ENCODE data around the gene ESRRG. TPM values are rescaled to one million over a fixed set of nuclear protein-coding genes. Genes with fewer than 3 reads are reported as not detected.
"Not testable (repeated sequence)": the region's sequence is repeated elsewhere in the genome, so short reads cannot be mapped to it uniquely, and the experiment has no call there.

Gene ESRRG
- total RNA-seq, 1 donor from 2014 or later: 0.23 TPM

- no peak for DNase-seq (ENCODE audit: extremely low read depth, low read depth, low spot score)
Observed at GRCh38 chr1:216705676-216706075, 17.6 kb downstream of the ESRRG start.

- not testable (repeated sequence) for DNase-seq (ENCODE audit: extremely low read depth, low read depth, low spot score)
Observed at GRCh38 chr1:216704065-216704464, 19.2 kb downstream of the ESRRG start.

DNA sequence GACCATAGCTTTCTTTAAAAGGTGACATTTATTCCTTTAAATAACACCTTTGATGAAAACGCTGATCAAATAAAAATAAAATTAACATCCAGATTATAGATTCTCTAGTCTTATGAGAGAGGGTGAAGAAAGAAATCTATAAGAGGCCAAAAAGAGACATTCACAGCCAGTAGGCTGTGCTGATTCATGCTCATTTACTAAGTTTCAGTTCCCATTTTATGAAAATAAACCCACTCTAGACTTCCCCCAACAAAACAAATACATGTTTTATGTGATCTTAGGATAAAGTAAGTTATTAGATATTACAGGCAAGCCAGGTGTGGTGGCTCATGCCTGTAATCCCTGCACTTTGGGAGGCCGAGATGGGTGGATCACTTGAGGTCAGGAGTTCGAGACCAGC, 21.1 kb downstream of the ESRRG start:
- DNase-seq (ENCODE audit: extremely low read depth, low read depth, low spot score): no peak

DNA sequence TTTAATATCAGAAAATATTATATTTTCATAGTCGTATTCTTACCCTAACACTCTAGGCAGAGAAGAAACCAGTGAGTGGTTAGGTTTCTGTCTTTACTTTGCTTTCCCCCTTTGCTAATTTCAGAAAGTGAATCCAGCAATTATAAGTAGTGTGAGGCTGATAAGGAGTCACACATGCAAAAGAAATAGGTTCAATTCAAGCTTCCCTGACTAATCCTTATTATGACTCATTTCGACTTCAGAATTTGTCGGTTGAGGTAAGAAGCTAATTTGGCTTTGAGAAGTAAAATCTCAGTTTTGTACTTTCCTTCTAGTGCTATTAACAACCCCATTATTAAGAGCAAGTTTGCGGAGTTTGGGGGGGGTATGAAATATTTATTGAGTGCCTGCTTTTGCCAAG, 22.4 kb downstream of the ESRRG start:
- no peak for DNase-seq (ENCODE audit: extremely low read depth, low read depth, low spot score)

- no peak for DNase-seq (ENCODE audit: extremely low read depth, low read depth, low spot score)
Observed at GRCh38 chr1:216691710-216692109, 31.5 kb downstream of the ESRRG start.

- no peak for DNase-seq (ENCODE audit: extremely low read depth, low read depth, low spot score)
Observed at GRCh38 chr1:216690603-216691002, 32.6 kb downstream of the ESRRG start.

- DNase-seq (ENCODE audit: extremely low read depth, low read depth, low spot score): no peak
Observed at GRCh38 chr1:216688127-216688657, 35.0 kb downstream of the ESRRG start.

DNA sequence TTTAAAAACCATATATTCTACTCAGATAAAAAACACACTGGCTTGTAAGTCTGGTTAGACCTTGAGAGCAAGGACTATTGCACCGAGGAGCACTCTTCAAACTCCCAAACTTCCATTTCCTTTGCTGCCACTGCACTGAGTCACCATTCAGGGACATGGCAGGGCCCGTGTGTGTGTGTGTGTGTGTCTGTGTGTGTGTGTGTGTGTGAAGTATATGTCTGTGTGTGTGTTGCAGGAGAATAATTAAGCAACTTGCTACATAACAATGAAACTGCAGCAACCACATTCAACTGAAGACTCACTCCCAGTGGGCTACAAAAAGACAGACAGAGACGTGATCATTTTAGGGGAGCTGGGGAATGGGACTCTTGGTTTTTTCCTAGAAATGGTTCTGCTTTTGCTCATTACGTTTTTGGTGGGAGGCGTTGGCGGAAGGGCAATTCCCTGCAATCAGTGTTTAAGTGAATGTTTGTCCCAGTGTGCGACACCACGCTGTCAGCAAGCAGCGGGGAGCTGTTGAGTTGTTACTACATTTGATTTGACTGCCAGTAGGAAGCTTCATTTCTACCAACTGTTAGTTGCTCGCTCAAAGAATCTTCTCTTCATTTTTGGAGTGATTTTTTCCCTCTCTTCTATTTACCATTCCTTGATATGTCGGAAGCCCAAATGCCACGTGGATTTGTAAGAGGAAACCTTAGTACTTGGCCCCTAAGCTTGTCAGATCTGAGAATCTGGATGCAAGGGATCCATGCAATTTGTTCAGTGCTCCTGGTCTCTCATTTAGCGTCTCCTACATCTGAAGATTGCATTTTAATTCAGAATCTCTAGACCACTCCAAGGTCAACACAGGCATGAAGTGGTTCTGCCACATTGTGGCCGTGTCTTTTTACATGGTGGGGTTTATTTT, 36.1 kb downstream of the ESRRG start:
- DNase-seq (ENCODE audit: extremely low read depth, low read depth, low spot score): no peak

DNA sequence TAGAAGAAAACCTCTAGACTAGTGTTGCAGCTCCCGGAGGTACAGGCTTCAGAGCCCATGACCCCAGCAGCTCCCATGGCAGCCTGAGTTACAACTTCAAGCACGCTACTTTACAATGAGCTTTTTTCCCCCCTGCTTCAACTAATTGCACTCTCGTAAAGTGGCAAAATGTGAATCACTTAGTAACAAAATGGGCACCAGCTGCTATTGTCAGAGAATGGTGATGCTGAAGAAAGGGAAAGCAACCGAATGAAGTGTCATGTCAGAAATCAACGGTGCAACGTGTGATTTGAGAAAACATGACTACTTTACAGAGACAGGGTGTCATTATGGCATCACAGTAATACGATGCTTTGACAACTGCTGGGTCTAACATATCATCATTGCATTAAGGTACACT, 40.5 kb downstream of the ESRRG start:
- DNase-seq (ENCODE audit: extremely low read depth, low read depth, low spot score): no peak

- no peak for DNase-seq (ENCODE audit: extremely low read depth, low read depth, low spot score)
Observed at GRCh38 chr1:216679108-216679507, 44.1 kb downstream of the ESRRG start.

DNA sequence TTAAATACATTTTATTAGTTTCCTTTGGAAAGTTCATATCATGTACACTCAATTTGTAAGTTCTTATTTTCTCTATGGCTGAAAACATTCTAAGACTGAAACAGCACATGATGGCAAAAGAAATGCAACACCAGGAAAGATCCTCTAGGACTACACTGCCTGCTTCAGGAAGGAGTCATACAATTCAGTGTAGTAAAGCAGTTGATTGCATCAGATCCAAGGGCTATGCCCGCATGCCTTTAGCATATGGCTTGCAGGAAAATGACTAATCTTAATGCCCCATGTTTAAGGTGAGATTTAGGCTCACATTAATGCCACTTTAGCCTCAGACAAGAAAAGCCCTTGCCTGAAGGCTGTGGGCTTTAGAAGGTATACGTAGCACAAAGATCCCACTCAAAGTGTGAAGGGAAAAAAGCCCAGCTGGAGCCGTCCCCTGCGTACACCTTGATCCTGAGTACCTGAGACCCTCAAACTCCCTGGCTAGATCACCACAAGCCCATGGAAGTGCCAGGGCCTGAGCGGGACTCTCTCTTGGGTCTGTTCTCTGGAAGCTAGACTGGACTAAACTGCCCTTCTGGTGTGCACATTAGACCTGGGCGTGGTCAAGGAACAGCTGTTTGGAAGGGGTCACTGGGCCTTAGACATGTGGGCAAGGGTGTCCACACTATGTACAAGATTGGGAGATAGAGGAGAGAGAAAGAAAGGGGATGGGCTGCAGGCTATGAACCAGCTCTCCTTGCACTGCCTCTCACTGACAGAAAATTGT, 52.9 kb downstream of the ESRRG start:
- no peak for DNase-seq (ENCODE audit: extremely low read depth, low read depth, low spot score)

GRCh38 chr1:216666441-216666840, 56.8 kb downstream of the ESRRG start:
- DNase-seq (ENCODE audit: extremely low read depth, low read depth, low spot score): no peak

- no peak for DNase-seq (ENCODE audit: extremely low read depth, low read depth, low spot score)
Observed at GRCh38 chr1:216665856-216666255, 57.4 kb downstream of the ESRRG start.

DNA sequence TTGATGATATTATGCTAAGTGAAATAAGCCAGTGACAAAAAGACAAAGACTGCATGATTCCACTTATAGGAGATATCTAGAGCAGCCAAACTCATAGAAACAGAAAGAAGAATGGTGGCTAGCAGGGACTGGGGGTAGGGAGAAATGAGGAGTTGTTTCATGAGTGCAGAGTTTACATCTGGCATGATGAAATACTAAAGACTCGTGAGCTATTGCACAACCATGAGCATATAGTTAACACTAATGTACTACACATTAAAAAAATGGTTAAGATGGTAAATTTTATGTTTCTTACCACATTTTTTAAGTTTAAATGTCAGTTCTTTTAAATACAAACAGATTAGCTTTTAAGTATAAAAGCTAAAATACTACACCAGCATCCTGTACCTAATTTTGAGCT, 57.8 kb downstream of the ESRRG start:
- no peak for DNase-seq (ENCODE audit: extremely low read depth, low read depth, low spot score)

DNA sequence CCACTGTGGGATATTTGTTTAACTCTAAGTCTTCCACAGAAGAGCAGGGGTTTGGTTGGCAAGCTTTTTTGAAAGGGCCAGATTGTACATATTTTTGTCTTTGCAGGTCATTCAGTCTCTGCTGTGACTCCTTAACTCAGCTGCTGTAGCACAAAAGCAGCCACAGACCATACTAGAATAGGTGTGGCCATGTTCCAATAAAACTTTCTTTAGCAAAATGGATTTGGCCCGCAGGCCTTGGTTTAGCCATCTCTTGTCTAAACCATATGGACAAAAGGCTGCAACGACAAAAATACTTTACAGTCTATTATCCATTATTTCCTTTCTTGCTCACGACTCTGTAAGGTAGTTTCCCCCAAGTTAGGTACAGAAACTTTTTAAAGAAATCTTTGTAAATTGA, 60.5 kb downstream of the ESRRG start:
- no peak for DNase-seq (ENCODE audit: extremely low read depth, low read depth, low spot score)

- DNase-seq (ENCODE audit: extremely low read depth, low read depth, low spot score): no peak
Observed at GRCh38 chr1:216660561-216660960, 62.7 kb downstream of the ESRRG start.

DNA sequence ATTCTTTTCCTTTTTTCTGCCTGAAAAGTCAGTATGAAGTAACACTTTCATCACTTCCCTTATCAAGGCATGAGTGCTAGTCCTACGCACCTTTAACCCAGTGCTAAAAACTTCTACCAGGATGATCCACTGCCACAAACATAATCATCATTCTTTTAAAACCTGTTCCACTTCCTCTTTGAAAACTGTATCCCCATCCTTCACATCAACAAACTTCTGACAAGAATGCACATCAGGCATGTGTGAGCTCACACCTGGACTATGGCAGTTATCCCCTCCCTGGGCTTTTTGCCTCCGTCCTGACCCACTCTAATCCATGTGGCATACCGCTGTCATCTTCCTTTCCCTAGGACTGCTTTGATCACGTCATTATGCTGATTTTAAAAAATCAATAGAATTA, 70.2 kb downstream of the ESRRG start:
- no peak for DNase-seq (ENCODE audit: extremely low read depth, low read depth, low spot score)

DNA sequence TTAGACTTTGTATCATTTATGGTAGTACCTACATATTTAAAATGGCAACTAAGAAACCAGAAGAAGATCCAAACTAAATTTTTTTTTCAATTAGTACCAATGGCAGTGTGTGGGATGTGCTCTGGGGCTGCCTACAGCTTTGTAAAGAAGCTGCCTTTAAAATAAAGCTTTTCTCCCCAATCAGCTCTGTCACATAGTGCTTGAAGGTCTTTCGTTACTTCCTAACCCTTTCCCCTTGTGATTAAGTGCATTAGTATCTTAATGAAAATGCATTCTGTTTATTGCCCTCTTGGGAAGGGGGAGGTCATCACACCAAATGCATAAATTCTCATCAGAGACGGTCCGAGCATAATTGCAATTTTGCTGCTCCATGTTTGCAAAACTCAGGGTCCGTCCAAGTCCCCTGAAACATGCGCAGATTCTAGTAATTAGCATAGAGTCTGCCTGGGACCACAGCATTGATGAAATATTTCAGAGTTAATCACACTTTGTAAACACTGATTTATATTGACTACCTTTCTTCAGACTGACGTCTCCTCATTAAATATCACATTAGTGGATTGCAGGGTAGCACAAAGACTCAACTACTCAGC, 71.3 kb downstream of the ESRRG start:
- DNase-seq (ENCODE audit: extremely low read depth, low read depth, low spot score): no peak

GRCh38 chr1:216643176-216643575, 80.1 kb downstream of the ESRRG start:
- no peak for DNase-seq (ENCODE audit: extremely low read depth, low read depth, low spot score)

GRCh38 chr1:216641669-216642460, 81.4 kb downstream of the ESRRG start:
- no peak for DNase-seq (ENCODE audit: extremely low read depth, low read depth, low spot score)

DNA sequence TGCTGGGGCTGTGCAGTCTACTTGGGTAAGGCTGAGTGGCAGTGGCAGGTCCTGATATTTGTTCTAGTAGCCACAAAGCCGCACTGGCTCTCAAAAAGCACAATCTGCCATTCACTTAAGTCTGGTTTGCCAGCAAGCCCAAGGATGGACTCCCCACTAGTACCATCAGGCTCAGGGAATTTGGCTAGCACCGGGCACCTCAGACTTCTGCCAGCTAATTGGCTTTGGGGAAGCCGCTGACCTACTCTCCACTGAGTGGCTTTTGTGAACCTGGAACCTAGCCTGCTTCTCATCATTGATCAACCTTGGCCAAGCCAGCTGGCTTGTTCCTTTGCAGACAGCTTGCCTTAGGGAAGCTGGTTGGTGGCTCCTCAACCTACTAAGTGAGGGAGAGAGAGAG, 83.1 kb downstream of the ESRRG start:
- DNase-seq (ENCODE audit: extremely low read depth, low read depth, low spot score): no peak
